Activated T-cell treated with anti-CD3 and anti-CD28 coated beads, Interleukin-2, amount 50 U/mL, for 24 hours (primary cell): ENCODE data around the gene DDX19B.
A peak's percentile ranks its signal among the peaks of the same experiment; 100 is the strongest.
"Not testable (repeated sequence)": the region's sequence is repeated elsewhere in the genome, so short reads cannot be mapped to it uniquely, and the experiment has no call there.

Experiments
- DNase-seq: peaks from one replicate; pipeline ENCODE4 v3.0.0-alpha.2; 2020
- H3K27ac Mint-ChIP-seq: 2 replicates; pipeline ENCODE4 v1.8.0; 2020; ENCODE audit warnings: mild to moderate bottlenecking, mixed read lengths
- H3K27me3 Mint-ChIP-seq: 2 replicates; pipeline ENCODE4 v1.8.0; 2020; ENCODE audit warnings: mixed read lengths
- H3K36me3 Mint-ChIP-seq: 2 replicates; pipeline ENCODE4 v1.8.0; 2020; ENCODE audit warnings: low read depth, mixed read lengths
- H3K4me1 Mint-ChIP-seq: 2 replicates; pipeline ENCODE4 v1.8.0; 2020; ENCODE audit warnings: low read depth, mixed read lengths
- H3K4me3 Mint-ChIP-seq: 2 replicates; pipeline ENCODE4 v1.8.0; 2020; ENCODE audit warnings: mild to moderate bottlenecking, moderate library complexity, mixed read lengths
- H3K9me3 Mint-ChIP-seq: 2 replicates; pipeline ENCODE4 v1.8.0; 2020; ENCODE audit warnings: mixed read lengths

DDX19B gene

GRCh38 chr16:70259903-70260302 is 39.1 kb upstream of the DDX19B start:
- not testable (repeated sequence) for H3K27ac Mint-ChIP-seq
- peak; percentile 7 for DNase-seq

GRCh38 chr16:70267516-70267915 is 31.5 kb upstream of the DDX19B start:
- Mint-ChIP-seq H3K27ac (no peak overlapping the region), H3K4me1 (no peaks in the 10 kb centered on the region), H3K4me3 (no peak overlapping the region), H3K27me3 (no peaks in the 10 kb centered on the region), H3K36me3 (peaks cover 90% of the 10 kb centered on the region), H3K9me3 (no peaks in the 10 kb centered on the region)
- no peak for DNase-seq

More at GRCh38 chr16:70259903-70260302, 39.1 kb upstream of the DDX19B start:
- H3K4me1 Mint-ChIP-seq, H3K27me3 Mint-ChIP-seq, H3K4me3 Mint-ChIP-seq, H3K9me3 Mint-ChIP-seq: not testable (repeated sequence)
- H3K36me3 Mint-ChIP-seq, result peaks cover 93% of the 10 kb centered on the region

- H3K4me1 Mint-ChIP-seq, H3K27me3 Mint-ChIP-seq, DNase-seq, H3K27ac Mint-ChIP-seq, H3K4me3 Mint-ChIP-seq, H3K9me3 Mint-ChIP-seq: not testable (repeated sequence)
- peaks cover 92% of the 10 kb centered on the region for H3K36me3 Mint-ChIP-seq
Observed at GRCh38 chr16:70267922-70268321, 31.1 kb upstream of the DDX19B start.

GRCh38 chr16:70269471-70269870 is 29.5 kb upstream of the DDX19B start:
- no peak for DNase-seq
- Mint-ChIP-seq H3K27me3 (no peaks in the 10 kb centered on the region), H3K4me1 (no peaks in the 10 kb centered on the region), H3K36me3 (peaks cover 86% of the 10 kb centered on the region), H3K4me3 (no peak overlapping the region), H3K9me3 (no peaks in the 10 kb centered on the region), H3K27ac (peak overlapping the region; percentile 40)

DNA sequence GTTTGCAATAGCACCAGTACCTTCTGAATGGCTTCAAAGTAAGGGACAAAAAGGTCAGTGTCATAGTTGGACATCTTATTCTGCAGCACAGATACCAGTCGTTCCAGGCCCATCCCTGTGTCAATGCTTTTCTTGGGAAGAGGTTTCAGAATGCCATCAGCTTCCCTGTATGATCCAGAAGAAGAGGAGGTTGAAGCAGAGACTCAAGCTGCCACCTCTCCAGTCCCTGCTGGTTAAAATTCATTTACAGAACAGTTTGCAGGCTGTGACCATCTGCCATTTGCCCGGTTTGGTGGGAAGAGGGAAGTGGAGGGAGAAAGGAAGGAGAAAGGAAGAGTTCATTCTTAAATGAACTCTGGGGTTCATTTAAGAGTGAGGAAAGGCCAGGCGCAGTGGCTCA is 28.8 kb upstream of the DDX19B start:
- no peak for DNase-seq
- Mint-ChIP-seq H3K27me3 (no peaks in the 10 kb centered on the region), H3K9me3 (no peaks in the 10 kb centered on the region), H3K4me1 (no peaks in the 10 kb centered on the region), H3K27ac (no peak overlapping the region), H3K4me3 (no peak overlapping the region), H3K36me3 (peaks cover 86% of the 10 kb centered on the region)

DNA sequence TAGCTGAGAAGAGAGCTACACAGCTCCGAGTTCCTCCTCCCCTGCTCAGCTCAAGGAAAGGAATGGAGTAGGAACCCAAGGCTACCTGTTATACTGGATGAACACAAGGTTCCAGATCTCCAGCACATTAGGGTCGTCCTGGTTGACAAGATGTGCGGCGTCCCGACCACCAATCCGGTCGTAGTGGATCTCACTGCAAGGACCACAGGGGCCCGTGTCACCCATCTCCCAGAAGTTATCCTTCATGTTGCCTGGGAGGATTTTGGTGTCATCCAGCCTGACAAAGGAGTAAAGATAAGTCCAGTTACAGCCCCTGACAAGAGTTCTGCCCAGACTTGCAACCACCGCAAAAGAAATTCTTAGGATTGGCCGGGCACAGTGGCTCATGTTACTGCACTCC is 27.3 kb upstream of the DDX19B start:
- no peaks in the 10 kb centered on the region for H3K9me3 Mint-ChIP-seq
- no peaks in the 10 kb centered on the region for H3K27me3 Mint-ChIP-seq
- H3K4me3 Mint-ChIP-seq, result no peak overlapping the region
- no peaks in the 10 kb centered on the region for H3K4me1 Mint-ChIP-seq
- H3K36me3 Mint-ChIP-seq, result peaks cover 84% of the 10 kb centered on the region
- H3K27ac Mint-ChIP-seq, result no peak overlapping the region
- DNase-seq, result no peak

DNA sequence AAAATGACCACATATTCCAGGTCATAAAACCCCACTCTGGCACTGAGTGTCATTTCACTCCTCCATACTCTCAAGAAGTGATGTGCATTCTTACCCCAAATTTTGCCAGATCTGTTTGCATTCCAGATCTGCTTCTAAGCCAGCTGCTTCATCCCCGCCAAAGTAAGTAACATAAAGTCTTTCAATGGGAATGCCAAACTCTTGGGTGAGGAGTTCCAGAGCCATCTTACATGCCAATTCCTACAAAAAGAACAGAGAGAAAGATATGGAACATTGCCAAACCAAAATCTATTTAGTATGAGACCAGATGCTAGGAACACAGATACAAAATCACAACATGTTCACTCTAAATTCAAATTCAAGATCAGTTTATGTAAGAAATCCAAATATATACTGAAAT is 22.6 kb upstream of the DDX19B start:
- peak overlapping the region; percentile 72 for H3K27ac Mint-ChIP-seq
- peaks cover 6% of the 10 kb centered on the region for H3K4me1 Mint-ChIP-seq
- DNase-seq, result no peak
- no peaks in the 10 kb centered on the region for H3K27me3 Mint-ChIP-seq
- H3K4me3 Mint-ChIP-seq, result no peak overlapping the region
- H3K36me3 Mint-ChIP-seq, result peaks cover 78% of the 10 kb centered on the region
- H3K9me3 Mint-ChIP-seq, result no peaks in the 10 kb centered on the region

- H3K9me3 Mint-ChIP-seq, H3K27me3 Mint-ChIP-seq, DNase-seq: not testable (repeated sequence)
- Mint-ChIP-seq H3K27ac (peak overlapping the region; percentile 100), H3K4me3 (peak overlapping the region; percentile 98), H3K4me1 (peaks cover 45% of the 10 kb centered on the region), H3K36me3 (peaks cover 57% of the 10 kb centered on the region)
Observed at GRCh38 chr16:70287304-70287971, 11.5 kb upstream of the DDX19B start.

- no peaks in the 10 kb centered on the region for H3K9me3 Mint-ChIP-seq
- peaks cover 37% of the 10 kb centered on the region for H3K36me3 Mint-ChIP-seq
- H3K27me3 Mint-ChIP-seq, result no peaks in the 10 kb centered on the region
- peak; percentile 93 for DNase-seq
- H3K27ac Mint-ChIP-seq, result peak within 1 kb of the TSS; percentile 100
- peaks cover 28% of the 10 kb centered on the region for H3K4me1 Mint-ChIP-seq
- H3K4me3 Mint-ChIP-seq, result peak within 1 kb of the TSS; percentile 98
Observed at GRCh38 chr16:70289229-70290094, 9.5 kb upstream of the DDX19B start, which contains the start of gene AARS1. Gene AARS1, minus strand, starts transcription at chr16:70289506. Its CDS starts 6,743 bp downstream, at chr16:70282763.

- Mint-ChIP-seq H3K36me3 (peaks cover 25% of the 10 kb centered on the region), H3K27ac (peak overlapping the region; percentile 47), H3K4me1 (peaks cover 20% of the 10 kb centered on the region), H3K4me3 (no peak overlapping the region), H3K27me3 (no peaks in the 10 kb centered on the region), H3K9me3 (no peaks in the 10 kb centered on the region)
- DNase-seq, result no peak
Observed at GRCh38 chr16:70290949-70291519, 8.0 kb upstream of the DDX19B start.

GRCh38 chr16:70292148-70292547 is 6.8 kb upstream of the DDX19B start:
- Mint-ChIP-seq H3K4me1 (peaks cover 20% of the 10 kb centered on the region), H3K36me3 (peaks cover 20% of the 10 kb centered on the region)
- H3K9me3 Mint-ChIP-seq, DNase-seq, H3K4me3 Mint-ChIP-seq, H3K27me3 Mint-ChIP-seq, H3K27ac Mint-ChIP-seq: not testable (repeated sequence)

DNA sequence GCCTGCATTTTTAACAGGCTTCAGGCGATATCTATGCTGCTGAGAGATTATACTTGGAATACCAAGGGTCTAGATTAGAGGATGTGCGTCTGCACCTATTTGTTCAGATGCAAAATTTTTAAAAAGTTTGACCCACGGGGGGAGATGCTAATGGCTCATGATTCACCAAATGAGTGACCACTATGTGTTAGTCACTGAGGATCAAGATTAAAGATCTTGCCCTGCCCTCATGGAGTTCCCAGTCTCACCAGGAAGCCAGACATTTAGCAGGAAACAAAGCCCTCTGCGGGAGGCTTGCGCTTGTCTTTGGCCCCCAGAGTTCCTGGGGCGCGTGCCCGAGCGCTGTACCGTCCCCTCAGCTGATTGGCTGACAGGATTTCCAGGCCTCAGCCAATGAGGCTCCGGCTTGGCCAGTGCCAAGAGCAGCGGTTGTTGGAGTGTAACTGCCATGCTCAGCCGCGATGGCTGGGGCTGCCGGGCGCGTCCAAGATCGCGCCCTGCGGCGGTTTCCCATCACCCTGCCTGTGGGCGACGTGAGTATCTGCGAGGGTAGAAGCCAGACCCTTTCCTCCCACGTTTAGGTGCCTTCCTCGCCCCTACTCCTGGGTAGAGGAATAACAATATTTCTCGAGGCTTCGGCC is 4.5 kb upstream of the DDX19B start:
- no peak for DNase-seq
- H3K9me3 Mint-ChIP-seq, result no peaks in the 10 kb centered on the region
- no peaks in the 10 kb centered on the region for H3K27me3 Mint-ChIP-seq
- H3K27ac Mint-ChIP-seq, result no peak overlapping the region
- no peak overlapping the region for H3K4me3 Mint-ChIP-seq
- peaks cover 22% of the 10 kb centered on the region for H3K4me1 Mint-ChIP-seq
- peaks cover 9% of the 10 kb centered on the region for H3K36me3 Mint-ChIP-seq

DNA sequence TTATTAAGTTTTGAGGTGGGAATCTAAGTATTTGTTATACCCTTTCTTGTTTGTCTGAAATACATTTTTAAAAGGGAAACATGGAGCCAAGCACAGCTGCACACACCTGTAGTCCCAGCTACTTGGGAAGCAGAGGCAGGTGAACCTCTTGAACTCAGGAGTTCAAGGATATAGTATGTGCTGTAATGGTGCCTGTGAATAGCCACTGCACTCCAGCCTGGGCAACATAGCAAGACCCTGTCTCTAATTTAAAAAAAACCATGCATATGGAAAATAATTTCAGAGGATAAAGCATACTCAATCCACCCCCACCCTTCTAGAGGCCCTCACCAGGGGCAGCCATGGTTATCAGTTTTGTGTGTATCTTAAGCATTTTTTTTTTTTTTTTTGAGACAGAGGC is 3.4 kb upstream of the DDX19B start:
- Mint-ChIP-seq H3K27ac (no peak overlapping the region), H3K36me3 (peaks cover 18% of the 10 kb centered on the region), H3K4me3 (no peak overlapping the region), H3K9me3 (no peaks in the 10 kb centered on the region), H3K27me3 (no peaks in the 10 kb centered on the region), H3K4me1 (peaks cover 27% of the 10 kb centered on the region)
- DNase-seq, result no peak

- Mint-ChIP-seq H3K4me3 (peak overlapping the region; percentile 93), H3K9me3 (peaks cover 10% of the 10 kb centered on the region), H3K27me3 (no peaks in the 10 kb centered on the region), H3K36me3 (peaks cover 47% of the 10 kb centered on the region), H3K27ac (no peak overlapping the region), H3K4me1 (peaks cover 51% of the 10 kb centered on the region)
- DNase-seq, result no peak
Observed at GRCh38 chr16:70301121-70301520, 2.1 kb downstream of the DDX19B start.
